ENCODE data around the gene EAF2.

- no peak for TF ChIP-seq EZH2 (IDR thresholded peaks at IDR 0.05; ENCODE audit: borderline replicate concordance, low read depth, low read length, severe bottlenecking)
- no peak for TF ChIP-seq POLR2AphosphoS5 (IDR thresholded peaks at IDR 0.05; ENCODE audit: insufficient read depth, low read depth, low read length)
- TF ChIP-seq CTCF (IDR thresholded peaks at IDR 0.05; ENCODE audit: extremely low read depth in 1 of 2, insufficient read depth in 1 of 2, low read depth in 1 of 2, low read length in 2 of 2): no peak
- TF ChIP-seq MAX (IDR thresholded peaks at IDR 0.05; ENCODE audit: insufficient read depth, insufficient read length): no peak
- no peak for TF ChIP-seq JUN (IDR thresholded peaks at IDR 0.05; ENCODE audit: borderline replicate concordance, insufficient read depth, insufficient read length, low read depth)
- TF ChIP-seq POLR2A (IDR thresholded peaks at IDR 0.05; ENCODE audit: low read depth, low read length): no peak
- no peak for TF ChIP-seq GATA2 (IDR thresholded peaks at IDR 0.05; ENCODE audit: insufficient read depth, insufficient read length, low read depth, low read length)
Measured at GRCh38 chr3:121821421-121822199, 13.4 kb upstream of the EAF2 start.
